HAP-1 (cell line): ENCODE data around the gene ZMAT1.
"Not testable (repeated sequence)": the region's sequence is repeated elsewhere in the genome, so short reads cannot be mapped to it uniquely, and the experiment has no call there.

Experiments used
- DNase-seq, 2 experiments: peaks; one replicate each; pipeline ENCODE4 v3.0.0-alpha.2; 2016 to 2020; ENCODE audit warnings: low spot score in 2 of 2
- H3K27me3 ChIP-seq: fragments of 250-450 bp; sonication (Bioruptor Pico); 2 replicates; pipeline ENCODE4 v1.5.1; 2020; ENCODE audit warnings: low read depth, mild to moderate bottlenecking, moderate library complexity
- H3K36me3 ChIP-seq: fragments of 250-450 bp; sonication (Bioruptor Pico); replicated peaks from 2 replicates; pipeline ENCODE4 v1.5.1; 2020; ENCODE audit warnings: mild to moderate bottlenecking
- H3K4me1 ChIP-seq: fragments of 250-450 bp; sonication (Bioruptor Pico); 2 replicates; pipeline ENCODE4 v1.5.1; 2020; ENCODE audit warnings: mild to moderate bottlenecking
- H3K4me3 ChIP-seq: fragments of 250-450 bp; sonication (Bioruptor Pico); 2 replicates; pipeline ENCODE4 v1.5.1; 2020; ENCODE audit warnings: mild to moderate bottlenecking, moderate library complexity
- H3K9me3 ChIP-seq: fragments of 250-450 bp; sonication (Bioruptor Pico); 2 replicates; pipeline ENCODE4 v1.5.1; 2020; ENCODE audit warnings: mild to moderate bottlenecking, moderate library complexity
- in situ Hi-C: fragments of 300-500 bp; cut with MboI; formaldehyde crosslinking; loops from 3 replicates; pipeline ENCODE4 v1.14.3; 2020; ENCODE audit warnings: low sequenced_read_pairs, inconsistent platforms, mixed read lengths

Gene ZMAT1

DNA sequence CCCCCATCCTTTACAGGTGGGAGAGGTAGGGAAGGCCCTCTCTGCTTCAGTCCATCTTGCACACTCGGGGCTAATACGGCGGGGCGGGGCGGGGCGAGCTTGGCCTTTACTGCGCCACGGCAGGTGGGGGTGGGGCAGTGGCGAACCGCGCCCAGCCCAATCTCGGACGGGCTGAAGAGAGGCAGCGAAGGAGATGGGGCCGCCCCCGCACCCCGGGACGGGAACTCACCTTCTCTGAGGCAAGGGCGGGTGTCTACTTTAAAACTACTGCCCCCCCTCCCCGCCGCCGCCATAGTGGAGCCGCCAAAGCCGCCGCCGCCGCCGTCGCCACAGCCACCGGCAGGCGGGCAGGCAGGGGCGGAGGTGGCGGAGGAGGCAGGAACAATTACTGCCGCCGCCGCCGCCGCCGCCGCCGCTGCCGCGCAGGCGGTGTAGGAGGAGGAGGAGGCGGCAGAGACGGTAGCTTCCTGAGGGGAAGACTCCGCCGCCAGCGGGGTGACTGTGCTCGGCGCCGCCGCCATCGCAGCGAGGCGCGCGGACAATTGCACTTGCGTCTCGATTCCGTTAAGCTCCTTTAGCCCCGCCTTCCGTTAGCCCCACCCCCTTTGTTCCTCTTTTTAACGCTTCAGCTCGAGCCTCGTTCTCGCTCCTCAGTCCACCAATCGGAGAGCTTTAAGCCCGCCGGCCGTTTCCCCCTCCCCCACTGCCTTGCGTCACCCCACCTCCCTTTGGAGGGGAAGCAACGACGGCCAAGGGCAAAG, at the start of gene ZMAT1:
TSS of gene ZMAT1 (minus strand) at position 540 of the 761 bp plus-strand sequence. CDS start at position 521, 19 bp downstream.
- H3K4me3 ChIP-seq = peak within 1 kb of the TSS; percentile 44
- DNase-seq = peak; percentile 83 to 97

DNA sequence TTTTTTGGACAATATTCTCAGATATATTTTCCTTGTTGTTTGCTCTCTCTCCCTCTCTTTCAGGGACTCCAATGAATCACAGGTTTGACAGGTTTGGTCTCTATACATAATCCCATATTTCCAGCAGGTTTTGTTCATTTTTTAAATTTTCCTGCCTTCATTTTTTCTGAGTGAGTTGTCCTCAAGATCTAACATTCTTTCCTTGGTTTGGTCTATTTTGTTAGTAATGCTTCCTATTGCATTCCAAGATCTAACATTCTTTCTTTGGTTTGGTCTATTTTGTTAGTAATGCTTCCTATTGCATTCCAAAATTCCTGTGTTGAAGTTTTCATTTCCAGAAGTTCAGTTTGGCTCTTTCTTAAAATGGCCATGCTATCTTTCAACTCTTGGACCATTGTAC, 45.3 kb upstream of the ZMAT1 start:
- Histone ChIP-seq H3K27me3 (no peaks in the 10 kb centered on the region), H3K36me3 (no peaks in the 10 kb centered on the region), H3K4me1 (no peaks in the 10 kb centered on the region), H3K4me3 (no peak overlapping the region), H3K9me3 (no peaks in the 10 kb centered on the region)
- no peak for DNase-seq
- in situ Hi-C loops = no loop called here

More for the DNA sequence above, at the start of gene ZMAT1:
- no peaks in the 10 kb centered on the region for H3K36me3 ChIP-seq
- H3K27me3 ChIP-seq = no peaks in the 10 kb centered on the region
- H3K4me1 ChIP-seq = 0 out of 2 replicates have a peak, but pooled peaks cover 7% of the 10 kb centered on the region
- in situ Hi-C loops = no loop called here
- peaks cover 3% of the 10 kb centered on the region for H3K9me3 ChIP-seq

GRCh38 chrX:101973066-101973465, 41.2 kb upstream of the ZMAT1 start:
- no peaks in the 10 kb centered on the region for H3K9me3 ChIP-seq
- in situ Hi-C loops = no loop called here
- no peak for DNase-seq
- H3K4me3 ChIP-seq = no peak overlapping the region
- no peaks in the 10 kb centered on the region for H3K4me1 ChIP-seq
- H3K36me3 ChIP-seq = no peaks in the 10 kb centered on the region
- H3K27me3 ChIP-seq = no peaks in the 10 kb centered on the region

- H3K4me3 ChIP-seq, H3K36me3 ChIP-seq, H3K9me3 ChIP-seq, in situ Hi-C loops, H3K27me3 ChIP-seq, H3K4me1 ChIP-seq: not testable (repeated sequence)
- DNase-seq = peak in 1 of 2 experiments; percentile 19
Observed at GRCh38 chrX:101964923-101965539, 33.2 kb upstream of the ZMAT1 start.

DNA sequence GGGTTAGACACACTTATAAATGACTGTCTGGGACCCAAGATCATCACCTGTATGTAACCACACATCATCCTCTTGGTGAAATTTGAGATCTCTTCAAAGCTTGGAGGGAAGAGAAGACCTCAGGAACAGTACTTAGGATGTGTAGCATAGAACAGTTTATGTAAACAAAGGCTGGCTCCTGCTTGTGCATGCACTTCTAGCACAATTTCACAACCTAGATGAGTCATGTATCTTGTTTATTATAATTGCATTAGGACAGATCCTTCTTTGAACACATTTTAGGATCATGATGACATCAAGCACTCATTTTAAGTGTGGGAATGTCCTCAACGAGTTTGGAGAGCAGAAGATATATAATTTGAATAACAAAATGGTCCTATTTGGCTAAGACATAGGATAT, 26.3 kb upstream of the ZMAT1 start:
- in situ Hi-C loops = no loop called here
- H3K36me3 ChIP-seq = no peaks in the 10 kb centered on the region
- H3K27me3 ChIP-seq = no peaks in the 10 kb centered on the region
- no peak for DNase-seq
- H3K9me3 ChIP-seq = no peaks in the 10 kb centered on the region
- H3K4me1 ChIP-seq = no peaks in the 10 kb centered on the region; the same call in 1 of the 2 replicates
- no peak overlapping the region for H3K4me3 ChIP-seq

- DNase-seq = no peak
- H3K9me3 ChIP-seq = no peaks in the 10 kb centered on the region
- H3K27me3 ChIP-seq = no peaks in the 10 kb centered on the region
- in situ Hi-C loops = no loop called here
- H3K36me3 ChIP-seq = no peaks in the 10 kb centered on the region
- H3K4me3 ChIP-seq = no peak overlapping the region
- no peaks in the 10 kb centered on the region; the same call in 1 of the 2 replicates for H3K4me1 ChIP-seq
Observed at GRCh38 chrX:101957174-101957573, 25.3 kb upstream of the ZMAT1 start.

- no peaks in the 10 kb centered on the region for H3K27me3 ChIP-seq
- no peaks in the 10 kb centered on the region for H3K9me3 ChIP-seq
- no peak for DNase-seq
- no peaks in the 10 kb centered on the region for H3K36me3 ChIP-seq
- in situ Hi-C loops = no loop called here
- no peak overlapping the region for H3K4me3 ChIP-seq
- H3K4me1 ChIP-seq = no peaks in the 10 kb centered on the region; the same call in 1 of the 2 replicates
Observed at GRCh38 chrX:101956556-101956955, 24.7 kb upstream of the ZMAT1 start.

- Histone ChIP-seq H3K9me3 (no peaks in the 10 kb centered on the region), H3K36me3 (no peaks in the 10 kb centered on the region), H3K4me1 (no peaks in the 10 kb centered on the region), H3K4me3 (no peak overlapping the region), H3K27me3 (no peaks in the 10 kb centered on the region)
- DNase-seq = no peak
- in situ Hi-C loops = no loop called here
Observed at GRCh38 chrX:101950581-101950980, 18.8 kb upstream of the ZMAT1 start.

- Histone ChIP-seq H3K36me3 (no peaks in the 10 kb centered on the region), H3K4me1 (0 out of 2 replicates have a peak, but pooled peaks cover 7% of the 10 kb centered on the region), H3K27me3 (no peaks in the 10 kb centered on the region), H3K4me3 (no peak overlapping the region), H3K9me3 (peaks cover 3% of the 10 kb centered on the region)
- no peak for DNase-seq
- in situ Hi-C loops = no loop called here
Observed at GRCh38 chrX:101932249-101932570, 383 bp upstream of the ZMAT1 start.

- in situ Hi-C loops = no loop called here
- H3K4me1 ChIP-seq = 0 out of 2 replicates have a peak, but pooled peaks cover 7% of the 10 kb centered on the region
- H3K36me3 ChIP-seq = no peaks in the 10 kb centered on the region
- H3K9me3 ChIP-seq = peaks cover 3% of the 10 kb centered on the region
- no peak for DNase-seq
- H3K27me3 ChIP-seq = no peaks in the 10 kb centered on the region
- H3K4me3 ChIP-seq = peak overlapping the region; percentile 44
Observed at GRCh38 chrX:101931136-101931487, 715 bp downstream of the ZMAT1 start.

GRCh38 chrX:101925733-101926132, 6.1 kb downstream of the ZMAT1 start:
- DNase-seq = no peak
- Histone ChIP-seq H3K9me3 (no peaks in the 10 kb centered on the region), H3K4me1 (0 out of 2 replicates have a peak, but pooled peaks cover 1% of the 10 kb centered on the region), H3K27me3 (0 out of 2 replicates have a peak, but pooled peaks cover 2% of the 10 kb centered on the region), H3K4me3 (no peak overlapping the region), H3K36me3 (no peaks in the 10 kb centered on the region)
- in situ Hi-C loops = no loop called here

GRCh38 chrX:101918751-101919150, 13.1 kb downstream of the ZMAT1 start:
- in situ Hi-C loops = no loop called here

DNA sequence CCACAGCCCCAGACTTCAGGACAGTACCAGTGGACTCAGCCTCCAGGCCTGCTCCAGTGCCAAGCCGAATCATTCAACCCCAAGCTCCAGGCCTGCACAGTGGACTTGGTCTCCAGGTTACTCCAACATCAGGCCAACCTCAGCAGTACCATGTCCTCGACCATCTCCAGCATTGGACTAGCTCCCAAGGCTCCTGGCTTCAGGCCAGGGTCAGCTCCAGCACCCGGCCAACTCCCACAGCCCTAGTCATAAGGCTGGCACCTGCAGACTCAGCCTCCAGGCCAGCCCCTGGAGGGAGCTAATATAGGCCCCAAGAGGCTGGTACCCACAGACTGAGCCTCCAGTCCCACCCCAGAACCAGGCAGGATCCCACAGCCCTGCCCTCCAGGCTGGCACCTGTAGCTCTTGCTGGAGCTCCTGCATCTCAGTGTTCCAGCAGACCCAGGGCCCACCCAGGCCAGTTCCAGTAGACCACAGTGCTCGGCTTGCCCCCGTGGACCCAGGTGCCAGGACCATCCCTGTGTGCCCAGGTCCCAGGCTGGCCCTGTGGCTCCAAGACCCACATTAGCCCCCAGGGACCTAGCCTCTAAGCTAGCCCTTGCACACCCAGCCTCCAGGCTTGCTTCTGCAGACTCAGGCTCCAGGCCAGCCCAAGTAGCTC, 25.6 kb downstream of the ZMAT1 start:
- Histone ChIP-seq H3K27me3 (no peaks in the 10 kb centered on the region), H3K4me1 (no peaks in the 10 kb centered on the region), H3K36me3 (no peaks in the 10 kb centered on the region), H3K4me3 (no peak overlapping the region), H3K9me3 (no peaks in the 10 kb centered on the region)
- in situ Hi-C loops = no loop called here
- no peak for DNase-seq

More at GRCh38 chrX:101918751-101919150, 13.1 kb downstream of the ZMAT1 start:
- Histone ChIP-seq H3K4me1 (no peaks in the 10 kb centered on the region), H3K9me3 (no peaks in the 10 kb centered on the region), H3K36me3 (no peaks in the 10 kb centered on the region), H3K4me3 (no peak overlapping the region), H3K27me3 (no peaks in the 10 kb centered on the region)
- DNase-seq = no peak

DNA sequence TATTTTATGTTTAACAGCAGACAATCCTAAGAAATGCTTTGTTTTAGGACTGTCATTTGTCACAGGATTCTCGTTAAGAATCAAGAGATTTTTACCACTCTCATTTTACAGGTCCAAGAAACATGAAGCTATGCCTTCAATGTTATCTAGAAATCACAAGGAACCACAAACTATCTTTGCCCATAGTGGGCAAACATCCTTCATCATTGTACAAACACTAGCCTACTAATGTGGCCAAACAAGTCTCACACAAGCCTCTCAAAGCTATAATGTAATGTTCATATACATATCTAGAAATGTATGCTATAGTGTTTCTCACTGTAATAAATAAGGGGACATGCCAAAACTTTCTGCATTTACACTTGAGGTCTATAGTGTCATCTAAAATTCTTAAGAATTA, 26.8 kb downstream of the ZMAT1 start:
- in situ Hi-C loops = no loop called here
- DNase-seq = no peak
- no peaks in the 10 kb centered on the region for H3K36me3 ChIP-seq
- H3K4me1 ChIP-seq = no peaks in the 10 kb centered on the region
- H3K27me3 ChIP-seq = no peaks in the 10 kb centered on the region
- no peak overlapping the region for H3K4me3 ChIP-seq
- H3K9me3 ChIP-seq = no peaks in the 10 kb centered on the region
